Astrocyte of the spinal cord (primary cell): Measurements from ENCODE around the gene NOP10.
"Not testable (repeated sequence)": the region's sequence is repeated elsewhere in the genome, so short reads cannot be mapped to it uniquely, and the experiment has no call there.

ENCODE experiments used
- DNase-seq: peaks from one replicate; pipeline ENCODE4 v3.0.0; 2011; ENCODE audit warnings: low read depth, low spot score
- H3K4me3 ChIP-seq: 2 replicates; pipeline ENCODE4 v1.5.1; 2011; ENCODE audit warnings: low read depth, mild to moderate bottlenecking, low read length, moderate library complexity
- in situ Hi-C: cut with HindIII; loops from 2 replicates; pipeline ENCODE4 v1.10.0; 2017; ENCODE audit warnings: low sequenced_read_pairs
- TF ChIP-seq, protein P1 (sequence below): IDR thresholded peaks from 2 replicates; pipeline ENCODE4 v1.5.1; 2012; ENCODE audit warnings: low read depth, mild to moderate bottlenecking, low read length, inconsistent platforms

The NOP10 gene

DNA sequence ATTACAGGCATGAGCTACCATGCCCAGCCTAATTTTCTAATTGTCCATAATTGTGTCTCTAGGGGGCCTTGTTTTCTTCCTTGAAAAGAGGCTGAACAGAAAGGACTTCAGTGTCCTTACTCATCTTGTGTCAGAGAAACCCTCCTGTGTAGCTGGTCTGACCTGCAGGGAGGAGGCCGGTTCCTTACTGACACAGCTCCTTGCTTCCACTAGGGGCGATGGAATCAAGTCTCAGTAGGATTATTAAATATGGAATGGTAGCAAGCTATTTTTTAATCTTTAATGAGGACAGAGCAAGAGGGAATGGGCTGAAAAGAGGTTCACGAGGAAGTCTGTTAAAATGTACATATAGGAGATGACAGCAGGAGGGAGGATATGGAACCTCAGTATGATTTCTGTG lies 15.4 kb upstream of the NOP10 start:
- TF ChIP-seq, protein P1, sequence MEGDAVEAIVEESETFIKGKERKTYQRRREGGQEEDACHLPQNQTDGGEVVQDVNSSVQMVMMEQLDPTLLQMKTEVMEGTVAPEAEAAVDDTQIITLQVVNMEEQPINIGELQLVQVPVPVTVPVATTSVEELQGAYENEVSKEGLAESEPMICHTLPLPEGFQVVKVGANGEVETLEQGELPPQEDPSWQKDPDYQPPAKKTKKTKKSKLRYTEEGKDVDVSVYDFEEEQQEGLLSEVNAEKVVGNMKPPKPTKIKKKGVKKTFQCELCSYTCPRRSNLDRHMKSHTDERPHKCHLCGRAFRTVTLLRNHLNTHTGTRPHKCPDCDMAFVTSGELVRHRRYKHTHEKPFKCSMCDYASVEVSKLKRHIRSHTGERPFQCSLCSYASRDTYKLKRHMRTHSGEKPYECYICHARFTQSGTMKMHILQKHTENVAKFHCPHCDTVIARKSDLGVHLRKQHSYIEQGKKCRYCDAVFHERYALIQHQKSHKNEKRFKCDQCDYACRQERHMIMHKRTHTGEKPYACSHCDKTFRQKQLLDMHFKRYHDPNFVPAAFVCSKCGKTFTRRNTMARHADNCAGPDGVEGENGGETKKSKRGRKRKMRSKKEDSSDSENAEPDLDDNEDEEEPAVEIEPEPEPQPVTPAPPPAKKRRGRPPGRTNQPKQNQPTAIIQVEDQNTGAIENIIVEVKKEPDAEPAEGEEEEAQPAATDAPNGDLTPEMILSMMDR: peak; percentile 30
- no peak for DNase-seq
- in situ Hi-C loops: no loop called here
- no peak overlapping the region for H3K4me3 ChIP-seq

DNA sequence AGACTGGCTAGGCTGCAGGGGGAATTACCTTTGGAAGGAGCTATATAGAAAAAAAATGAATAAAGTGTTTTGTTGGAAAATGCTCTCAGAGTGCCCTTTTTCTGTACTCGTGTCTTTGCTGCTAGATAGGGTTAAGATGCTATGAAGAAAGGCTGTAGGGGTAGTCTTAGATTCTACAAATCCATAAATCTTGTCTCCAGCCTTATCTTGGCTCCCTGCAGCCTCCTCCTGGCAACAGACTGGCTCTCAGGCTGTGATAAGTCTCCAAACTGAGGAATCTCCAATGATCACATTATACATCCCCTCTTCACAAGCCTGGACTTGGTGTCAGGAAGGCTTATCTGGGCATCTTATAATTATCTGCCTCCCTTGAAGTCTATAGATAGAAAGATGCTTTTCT lies 14.7 kb upstream of the NOP10 start:
- TF ChIP-seq, protein P1: no peak
- DNase-seq: no peak
- in situ Hi-C loops: no loop called here
- H3K4me3 ChIP-seq: no peak overlapping the region

DNA sequence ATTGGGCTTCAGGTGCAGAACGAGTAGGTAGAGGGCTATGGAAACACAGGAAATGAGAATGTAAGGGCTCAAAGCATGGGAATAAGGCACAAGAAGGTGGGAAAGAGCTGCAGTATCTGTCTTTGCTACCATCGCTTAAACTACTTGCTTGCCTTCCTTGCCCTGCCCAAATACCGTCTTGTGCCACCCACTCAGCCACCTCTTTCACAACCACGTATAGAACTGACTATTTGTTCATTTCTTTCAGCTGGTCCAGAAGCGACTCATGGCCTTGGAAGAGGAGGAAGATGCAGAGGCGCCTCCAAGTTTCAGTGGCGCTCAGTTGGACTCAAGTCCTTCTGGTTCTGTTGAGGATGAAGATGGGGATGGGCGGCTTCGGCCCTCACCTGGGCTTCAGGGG lies 12.3 kb upstream of the NOP10 start:
- DNase-seq: no peak
- in situ Hi-C loops: no loop called here
- no peak overlapping the region for H3K4me3 ChIP-seq
- TF ChIP-seq, protein P1: no peak

DNA sequence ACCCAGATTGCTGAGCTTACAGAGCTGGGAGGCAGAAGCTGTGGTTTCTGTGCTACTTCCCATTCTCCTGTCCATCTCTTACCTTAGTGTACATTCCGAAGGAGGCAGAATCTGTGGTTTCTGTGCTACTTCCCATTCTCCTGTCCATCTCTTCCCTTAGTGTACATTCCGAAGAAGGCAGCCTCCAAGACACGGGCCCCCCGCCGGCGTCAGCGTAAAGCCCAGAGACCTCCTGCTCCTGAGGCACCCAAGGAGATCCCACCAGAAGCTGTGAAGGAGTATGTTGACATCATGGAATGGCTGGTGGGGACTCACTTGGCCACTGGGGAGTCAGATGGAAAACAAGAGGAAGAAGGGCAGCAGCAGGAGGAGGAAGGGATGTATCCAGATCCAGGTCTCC lies 11.3 kb upstream of the NOP10 start:
- TF ChIP-seq, protein P1: no peak
- in situ Hi-C loops: no loop called here
- DNase-seq: no peak
- no peak overlapping the region for H3K4me3 ChIP-seq

DNA sequence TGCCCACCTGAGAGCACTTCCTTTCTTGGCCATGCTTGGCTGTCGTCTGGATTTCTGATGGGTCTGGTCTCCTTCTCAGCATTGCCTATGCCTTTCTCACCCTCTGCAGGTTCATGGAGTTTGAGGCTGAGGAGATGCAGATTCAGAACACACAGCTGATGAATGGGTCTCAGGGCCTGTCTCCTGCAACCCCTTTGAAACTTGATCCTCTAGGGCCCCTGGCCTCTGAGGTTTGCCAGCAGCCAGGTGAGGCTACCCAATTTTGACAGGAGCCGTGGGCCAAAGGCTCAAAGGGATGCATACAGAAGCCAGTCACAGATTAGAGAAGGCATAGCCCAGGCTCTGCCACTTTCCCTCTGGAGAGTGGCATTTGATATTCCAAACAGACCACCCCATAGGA lies 10.7 kb upstream of the NOP10 start:
- in situ Hi-C loops: no loop called here
- no peak for DNase-seq
- TF ChIP-seq, protein P1: no peak
- H3K4me3 ChIP-seq: no peak overlapping the region

DNA sequence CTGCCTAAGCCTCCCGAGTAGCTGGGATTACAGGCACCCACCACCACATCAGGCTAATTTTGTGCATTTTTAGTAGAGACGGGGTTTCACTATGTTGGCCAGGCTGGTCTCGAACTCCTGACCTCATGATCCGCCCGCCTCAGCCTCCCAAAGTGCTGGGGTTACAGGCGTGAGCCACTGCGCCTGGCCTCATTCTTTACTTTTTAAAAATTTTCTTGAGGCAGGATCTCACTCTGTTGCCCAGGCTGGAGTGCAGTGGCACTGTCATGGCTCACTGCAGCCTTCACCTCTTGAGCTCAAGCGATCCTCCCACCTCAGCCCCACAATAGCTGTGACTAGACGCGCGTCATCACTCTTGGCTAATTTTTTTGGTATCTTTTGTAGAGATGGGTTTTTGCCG lies 10.1 kb upstream of the NOP10 start:
- in situ Hi-C loops, H3K4me3 ChIP-seq, DNase-seq: not testable (repeated sequence)

DNA sequence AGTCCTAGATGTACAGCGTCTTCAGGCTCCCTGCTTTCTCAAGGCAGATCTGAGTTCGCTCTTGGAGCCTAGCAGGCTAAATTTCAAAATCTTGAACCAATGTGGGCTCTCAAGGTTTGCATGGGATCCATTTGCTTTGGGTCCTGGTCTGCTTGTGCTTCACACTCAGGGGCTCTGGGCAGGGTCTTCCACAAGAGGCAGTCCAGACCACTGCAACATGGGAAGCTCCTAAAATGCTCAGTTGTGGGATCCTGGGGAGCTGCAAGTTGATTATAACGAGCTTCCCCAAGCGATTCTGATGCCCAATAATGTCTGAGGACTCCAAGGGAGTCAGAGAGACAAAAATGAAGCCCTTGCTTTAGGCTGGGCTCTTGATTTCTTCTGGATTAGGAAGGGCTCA lies 6.8 kb upstream of the NOP10 start:
- H3K4me3 ChIP-seq: no peak overlapping the region
- TF ChIP-seq, protein P1: no peak
- no peak for DNase-seq
- in situ Hi-C loops: no loop called here
